HUES6 (cell line): ENCODE measurements around the gene PHF24.

Experiments used
- H3K27ac ChIP-seq: 2 replicates; pipeline ENCODE4 v1.7.0; 2013; ENCODE audit warnings: low read depth, mild to moderate bottlenecking, low read length, inconsistent platforms
- H3K27me3 ChIP-seq: 2 replicates; pipeline ENCODE4 v1.6.1; 2013; ENCODE audit warnings: low read length; ENCODE audit not compliant: control insufficient read depth, insufficient read depth
- H3K36me3 ChIP-seq: 2 replicates; pipeline ENCODE4 v1.6.1; 2013; ENCODE audit warnings: low read length; ENCODE audit not compliant: control insufficient read depth, insufficient read depth
- H3K4me1 ChIP-seq: 2 replicates; pipeline ENCODE4 v1.6.1; 2013; ENCODE audit warnings: low read length; ENCODE audit not compliant: control insufficient read depth, insufficient read depth
- H3K4me3 ChIP-seq: 2 replicates; pipeline ENCODE4 v1.5.1; 2013; ENCODE audit warnings: low read depth, low read length
- H3K9ac ChIP-seq: one replicate; pipeline ENCODE4 v1.6.1; 2013; ENCODE audit warnings: mild to moderate bottlenecking, low read length
- H3K9me3 ChIP-seq: 2 replicates; pipeline ENCODE4 v1.6.1; 2013; ENCODE audit warnings: low read depth, low read length; ENCODE audit not compliant: control insufficient read depth, insufficient read depth

Gene PHF24

DNA sequence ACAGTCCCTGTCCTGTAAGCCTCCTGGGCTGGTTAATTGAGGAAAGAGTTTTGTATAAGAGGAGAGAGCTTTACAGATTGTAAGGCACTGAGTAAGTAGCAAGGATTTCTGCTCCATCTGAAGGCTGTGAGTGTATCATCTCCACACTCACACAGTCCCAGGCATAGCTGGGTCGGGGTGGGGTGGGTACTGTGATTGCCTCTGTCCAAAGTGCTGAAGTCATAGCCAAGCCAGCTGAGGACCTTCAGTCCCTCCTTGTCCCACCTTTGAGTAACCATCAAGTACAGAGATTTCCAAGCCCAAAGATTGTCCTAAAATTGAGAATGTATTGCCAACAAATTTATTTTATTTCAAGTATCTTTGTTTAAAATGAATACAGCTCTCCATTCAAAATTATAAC lies 26.0 kb downstream of the PHF24 start:
- H3K9me3 ChIP-seq = no peaks in the 10 kb centered on the region
- H3K36me3 ChIP-seq = no peaks in the 10 kb centered on the region
- H3K27me3 ChIP-seq = no peaks in the 10 kb centered on the region
- no peak overlapping the region for H3K27ac ChIP-seq
- peaks cover 4% of the 10 kb centered on the region; the same call in 1 of the 2 replicates for H3K4me1 ChIP-seq
- H3K4me3 ChIP-seq = no peak overlapping the region
- no peak overlapping the region for H3K9ac ChIP-seq

DNA sequence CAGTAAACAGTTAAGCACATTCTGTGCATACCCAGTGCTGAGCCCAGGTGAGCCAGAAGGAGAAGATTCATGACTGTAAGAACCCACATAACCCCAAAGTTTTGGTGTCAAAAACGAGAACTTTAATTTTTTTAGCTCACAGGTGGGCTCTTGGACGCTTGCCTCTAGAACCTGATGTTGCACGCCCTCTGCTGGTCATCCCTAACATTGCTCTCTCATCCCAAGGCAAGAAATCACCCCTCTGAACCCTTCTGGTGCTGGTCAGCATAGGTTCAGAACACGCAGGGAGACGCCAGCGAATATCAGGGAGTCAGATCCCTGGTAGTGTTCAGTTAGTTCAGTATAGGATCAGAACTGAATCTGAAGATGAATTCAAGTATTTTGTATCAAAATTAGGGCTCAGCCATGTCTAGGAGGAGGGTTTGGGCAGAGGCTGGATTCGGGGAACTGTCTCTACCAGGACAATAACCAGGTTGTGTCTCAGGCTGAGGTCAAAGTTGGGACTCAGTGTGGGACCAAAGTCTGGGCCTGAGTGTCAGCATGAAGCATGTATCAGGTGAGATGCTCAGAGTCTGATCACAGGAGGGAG lies 27.3 kb downstream of the PHF24 start:
- Histone ChIP-seq H3K4me1 (peaks cover 7% of the 10 kb centered on the region; the same call in 1 of the 2 replicates), H3K27me3 (no peaks in the 10 kb centered on the region), H3K9me3 (no peaks in the 10 kb centered on the region), H3K36me3 (no peaks in the 10 kb centered on the region), H3K9ac (no peak overlapping the region), H3K27ac (no peak overlapping the region), H3K4me3 (no peak overlapping the region)

DNA sequence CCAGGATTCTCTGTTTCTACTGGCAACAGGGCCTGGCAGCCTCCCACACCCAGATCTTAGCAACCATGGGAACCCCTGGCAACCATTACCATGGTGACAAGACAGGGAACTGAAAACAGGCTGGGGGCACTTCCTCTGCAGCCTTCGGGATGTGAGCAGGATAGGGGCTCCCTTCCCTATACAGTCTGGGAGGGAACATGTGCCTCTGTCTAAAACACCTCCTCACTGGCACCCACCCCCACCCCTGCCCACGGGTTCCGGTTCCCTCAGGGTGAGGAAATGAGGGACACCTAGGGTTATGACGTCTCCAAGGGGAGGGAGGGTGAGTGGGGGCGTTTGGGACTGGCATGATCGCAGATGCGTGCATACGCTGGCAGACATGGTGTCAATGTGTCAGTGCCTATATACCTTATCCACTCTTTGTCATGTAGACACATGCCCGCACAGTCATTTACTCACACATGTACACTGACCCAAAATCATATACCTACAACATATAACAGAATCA lies 28.5 kb downstream of the PHF24 start:
- Histone ChIP-seq H3K27me3 (no peaks in the 10 kb centered on the region), H3K36me3 (no peaks in the 10 kb centered on the region), H3K9me3 (no peaks in the 10 kb centered on the region), H3K9ac (no peak overlapping the region), H3K4me1 (peaks cover 17% of the 10 kb centered on the region), H3K27ac (no peak overlapping the region), H3K4me3 (no peak overlapping the region)

DNA sequence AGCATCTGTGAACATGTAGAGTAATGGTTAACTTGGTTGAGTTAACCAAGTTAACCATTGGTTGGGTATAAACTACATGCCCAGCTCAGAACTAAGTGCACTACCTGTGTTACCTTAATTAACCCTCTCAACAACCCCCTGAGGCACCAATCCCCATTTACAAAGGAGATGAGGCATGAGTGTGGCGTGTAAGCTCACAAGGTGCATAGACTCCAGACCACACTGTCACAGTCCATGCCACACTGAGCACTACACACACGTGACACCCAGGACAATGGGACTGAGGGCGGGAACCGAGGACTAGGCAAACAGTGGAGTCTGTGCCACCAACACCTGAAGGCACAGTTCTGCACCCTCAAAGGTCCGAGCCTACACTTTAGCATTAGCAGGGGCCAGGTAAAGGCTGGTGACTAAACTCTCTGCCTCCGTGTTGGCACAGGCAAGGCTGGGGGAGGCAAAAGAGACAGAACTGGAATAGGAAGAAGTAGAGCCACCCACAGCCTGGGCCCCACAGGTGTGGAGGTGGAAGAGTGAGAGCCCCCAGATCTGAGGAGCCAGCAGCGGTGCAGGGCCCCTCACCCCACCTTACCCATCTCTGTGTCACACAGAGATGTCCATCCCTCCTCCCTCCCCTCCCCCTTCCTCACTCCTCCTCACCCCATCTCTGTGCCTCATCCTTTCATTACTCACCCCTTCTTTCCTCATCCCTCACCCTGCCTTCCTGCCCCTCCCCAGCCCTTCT lies 29.2 kb downstream of the PHF24 start:
- H3K9ac ChIP-seq = no peak overlapping the region
- H3K4me3 ChIP-seq = no peak overlapping the region
- H3K9me3 ChIP-seq = no peaks in the 10 kb centered on the region
- peaks cover 24% of the 10 kb centered on the region for H3K4me1 ChIP-seq
- no peak overlapping the region for H3K27ac ChIP-seq
- no peaks in the 10 kb centered on the region for H3K36me3 ChIP-seq
- H3K27me3 ChIP-seq = no peaks in the 10 kb centered on the region

DNA sequence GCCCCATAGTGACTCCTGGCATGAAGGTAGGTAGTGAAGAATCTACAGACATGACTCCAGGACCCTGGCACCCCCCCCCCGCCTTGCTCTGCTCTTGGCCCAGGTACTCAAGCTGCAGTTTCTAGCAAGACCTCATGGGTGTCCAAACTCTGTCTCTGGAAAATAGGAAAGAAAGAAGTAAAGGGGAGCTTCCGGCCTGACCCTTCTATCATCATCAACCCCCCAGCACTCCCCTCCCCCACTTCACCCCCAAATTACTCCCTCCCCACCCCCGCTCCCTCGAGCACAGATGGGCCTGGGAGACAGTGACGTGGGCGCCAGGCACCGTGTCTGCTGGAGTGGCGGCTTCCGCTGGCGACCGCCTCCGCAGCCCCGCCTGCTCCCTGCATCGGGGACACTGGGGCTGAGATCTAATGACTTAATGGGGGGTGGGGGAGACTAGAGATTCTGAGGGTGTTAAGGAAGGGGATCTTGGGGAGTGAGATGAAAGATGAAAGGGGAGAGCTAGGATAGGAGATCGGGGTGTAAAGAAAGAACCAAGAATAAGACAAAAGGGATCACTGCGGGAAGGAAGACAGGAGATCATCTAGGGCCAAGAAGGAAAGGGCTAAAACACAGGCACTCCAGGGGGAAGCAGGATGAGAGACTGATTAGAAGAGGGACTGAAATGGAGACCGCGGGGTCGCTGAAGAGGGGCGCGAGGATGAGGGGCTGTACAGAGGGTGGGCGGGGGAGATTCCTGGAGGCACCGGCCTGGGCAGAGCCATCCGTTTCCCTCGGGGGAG lies 30.3 kb downstream of the PHF24 start:
- H3K36me3 ChIP-seq = no peaks in the 10 kb centered on the region
- H3K4me3 ChIP-seq = peak overlapping the region; percentile 85
- peaks cover 35% of the 10 kb centered on the region for H3K4me1 ChIP-seq
- no peaks in the 10 kb centered on the region for H3K27me3 ChIP-seq
- H3K9ac ChIP-seq = peak overlapping the region; percentile 72
- no peaks in the 10 kb centered on the region for H3K9me3 ChIP-seq
- H3K27ac ChIP-seq = peak overlapping the region; percentile 24; the same call in 1 of the 2 replicates

DNA sequence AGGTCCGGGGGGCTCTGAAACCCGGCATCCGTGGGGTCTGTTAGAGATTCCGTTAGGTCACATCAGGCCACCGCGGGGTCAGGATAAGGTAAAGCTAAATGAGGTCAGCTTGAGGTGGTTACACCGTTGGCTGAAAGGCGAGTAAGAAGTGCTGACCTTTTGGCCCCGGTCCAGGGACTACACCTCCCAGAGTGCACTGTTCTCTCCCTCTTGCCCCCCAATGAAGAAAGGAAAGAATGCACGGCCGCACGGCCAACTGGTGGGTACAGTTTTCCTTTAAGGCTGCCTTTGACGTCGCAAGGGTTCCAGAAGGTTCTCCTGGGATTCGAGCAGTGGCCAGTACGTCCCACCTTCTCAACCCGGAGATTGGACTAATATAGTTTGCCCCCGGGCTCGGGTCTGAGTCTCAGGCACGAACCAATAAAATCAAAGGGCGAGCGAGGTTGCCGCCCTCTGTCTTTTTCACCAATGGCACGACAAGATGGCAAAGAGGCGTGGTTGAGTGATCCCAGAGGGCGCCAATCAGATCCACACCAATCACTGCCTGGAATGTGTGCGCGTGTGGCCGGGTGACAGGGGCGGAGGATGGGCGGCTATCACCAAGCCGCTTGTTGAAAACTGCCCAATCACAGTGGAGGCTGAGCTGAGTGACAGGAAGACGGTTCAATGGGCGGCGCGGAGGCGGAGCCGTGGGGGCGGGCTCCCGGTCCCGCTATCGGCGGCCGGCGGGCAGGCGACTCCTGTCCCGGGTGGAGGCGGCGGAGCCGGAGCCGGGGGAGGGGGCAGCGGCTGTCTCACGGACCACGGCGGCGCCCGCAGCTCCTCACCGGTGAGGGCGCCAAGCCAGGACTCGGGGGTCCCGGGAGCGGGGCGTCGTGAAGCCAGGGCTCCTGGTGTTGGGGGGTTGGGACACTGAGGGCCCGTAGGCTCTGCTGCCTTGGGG lies 31.2 kb downstream of the PHF24 start, which contains the start of gene DNAJB5:
DNAJB5 (plus strand) TSS at position 743 of the 943 bp plus-strand sequence. CDS start 886 bp downstream, outside the sequence.
- Histone ChIP-seq H3K27me3 (no peaks in the 10 kb centered on the region), H3K36me3 (no peaks in the 10 kb centered on the region), H3K27ac (peak within 1 kb of the TSS; percentile 84; the same call in 1 of the 2 replicates), H3K9ac (peak within 1 kb of the TSS; percentile 91), H3K4me3 (peak within 1 kb of the TSS; percentile 85), H3K4me1 (peaks cover 44% of the 10 kb centered on the region), H3K9me3 (no peaks in the 10 kb centered on the region)

DNA sequence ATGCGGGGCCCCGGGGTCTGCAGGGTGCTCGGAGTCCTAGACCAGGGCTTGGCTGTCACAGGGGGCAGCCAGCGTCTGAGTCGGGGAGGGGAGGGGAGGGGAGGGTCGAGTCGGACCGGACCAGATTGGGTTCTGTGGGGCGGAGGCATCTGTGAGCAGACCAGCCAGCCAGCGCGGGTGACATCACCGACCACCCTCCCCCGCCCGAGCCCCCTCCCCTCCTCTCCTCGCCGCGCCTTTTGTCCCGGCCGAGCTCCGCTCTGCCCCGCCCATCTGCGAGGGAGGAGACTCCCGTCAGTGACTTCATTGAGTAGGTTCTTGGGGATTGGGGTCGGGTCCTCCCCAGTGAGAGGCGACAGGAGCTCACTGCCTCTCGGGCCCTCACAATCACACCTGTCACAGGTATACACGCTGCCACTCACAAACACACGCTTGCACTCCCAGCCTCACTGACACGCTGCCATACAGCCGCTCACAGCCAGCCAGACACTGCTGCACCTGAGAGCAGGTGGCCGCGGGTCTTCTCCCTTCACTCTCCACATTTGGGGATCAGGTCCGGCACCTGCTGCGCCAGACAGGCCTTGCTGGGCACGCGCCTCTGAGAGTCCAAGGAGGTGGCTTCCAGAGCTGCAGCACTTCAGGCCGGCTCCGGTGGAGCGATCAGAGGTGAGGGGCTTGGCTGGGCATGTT lies 32.0 kb downstream of the PHF24 start:
- H3K4me1 ChIP-seq = peaks cover 51% of the 10 kb centered on the region

DNA sequence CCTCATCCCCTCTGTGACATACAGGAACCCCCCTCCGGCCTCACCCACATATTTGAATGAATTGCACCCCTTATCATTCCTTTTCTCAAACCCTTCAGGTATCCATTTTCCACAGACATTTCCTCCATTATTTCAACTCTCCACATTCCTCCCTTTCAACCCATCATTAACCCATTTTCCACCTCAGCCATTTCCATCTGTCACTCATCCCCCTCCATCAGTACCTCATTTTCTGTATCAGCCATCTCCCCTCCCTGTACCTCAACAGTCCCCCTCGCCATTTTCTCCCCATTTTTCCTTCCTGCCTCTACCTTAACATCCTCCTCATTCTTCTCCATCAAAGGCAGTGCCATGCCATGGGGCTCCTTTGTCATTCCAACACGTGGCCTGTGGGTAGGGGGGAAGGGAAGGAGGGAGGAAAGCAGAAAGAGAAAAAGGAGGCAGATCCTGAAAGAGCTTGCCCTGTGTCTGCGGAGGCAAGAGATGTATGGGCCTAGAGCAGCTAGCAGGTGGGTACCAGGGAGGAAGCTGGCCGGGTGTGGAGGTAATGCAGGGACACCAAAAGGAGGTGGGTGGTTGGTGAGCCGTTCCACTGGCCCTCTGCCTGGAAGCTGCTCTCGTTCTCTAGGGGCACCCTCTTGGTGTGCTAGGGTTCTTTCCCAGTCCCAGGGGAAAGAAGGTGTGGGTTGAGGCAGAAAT lies 33.0 kb downstream of the PHF24 start:
- Histone ChIP-seq H3K27me3 (no peaks in the 10 kb centered on the region), H3K4me1 (peaks cover 54% of the 10 kb centered on the region), H3K4me3 (peak overlapping the region; percentile 85), H3K27ac (peak overlapping the region; percentile 69; the same call in 1 of the 2 replicates), H3K9me3 (no peaks in the 10 kb centered on the region), H3K9ac (peak overlapping the region; percentile 91), H3K36me3 (peaks cover 16% of the 10 kb centered on the region)

More for the DNA sequence above, 32.0 kb downstream of the PHF24 start:
- Histone ChIP-seq H3K27me3 (no peaks in the 10 kb centered on the region), H3K9ac (peak overlapping the region; percentile 91), H3K4me3 (peak overlapping the region; percentile 85), H3K36me3 (peaks cover 6% of the 10 kb centered on the region), H3K9me3 (no peaks in the 10 kb centered on the region), H3K27ac (peak overlapping the region; percentile 84; the same call in 1 of the 2 replicates)

DNA sequence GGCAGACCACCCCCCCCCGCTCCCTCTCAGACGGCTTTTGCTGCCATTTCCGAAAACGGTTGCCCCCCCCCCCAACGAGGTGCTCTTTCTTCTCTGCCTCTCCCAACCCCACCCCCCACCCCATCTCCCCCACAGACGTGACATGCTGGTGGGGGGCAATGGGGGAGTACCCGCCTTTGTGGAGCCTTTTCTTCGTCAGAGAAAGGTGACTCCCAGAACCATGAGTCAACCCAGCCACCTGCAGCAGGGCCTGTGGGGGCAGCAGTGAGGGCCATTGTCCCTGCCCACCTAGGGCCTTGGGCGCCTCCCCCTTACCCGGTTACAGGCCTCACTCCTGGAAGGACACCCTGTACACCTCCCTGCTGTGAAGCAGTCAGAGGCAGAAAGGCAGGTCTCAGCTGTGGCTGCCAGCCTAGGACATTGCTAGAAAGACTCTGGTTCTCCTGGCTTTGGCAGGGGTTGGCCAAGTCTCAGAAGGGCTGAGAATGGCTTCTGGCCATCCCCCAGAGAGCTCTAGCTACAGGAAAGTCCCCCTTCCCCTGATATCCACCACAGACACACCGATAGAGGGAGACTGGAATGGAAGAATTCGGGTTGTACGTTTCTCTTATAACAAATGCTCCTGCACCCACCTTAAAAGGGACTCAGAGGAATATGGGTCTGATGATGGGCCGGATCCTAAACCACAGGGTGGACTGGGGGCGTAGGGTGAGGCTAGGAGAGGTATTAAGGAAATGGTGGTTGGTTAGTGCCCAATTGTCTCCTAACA lies 33.7 kb downstream of the PHF24 start:
- peaks cover 56% of the 10 kb centered on the region for H3K4me1 ChIP-seq
- H3K9me3 ChIP-seq = no peaks in the 10 kb centered on the region
- peak overlapping the region; percentile 85 for H3K4me3 ChIP-seq
- H3K9ac ChIP-seq = peak overlapping the region; percentile 91
- peaks cover 23% of the 10 kb centered on the region for H3K36me3 ChIP-seq
- H3K27ac ChIP-seq = peak overlapping the region; percentile 88
- no peaks in the 10 kb centered on the region for H3K27me3 ChIP-seq
